Endothelial cell of umbilical vein (primary cell): ENCODE results near the gene TENT4B. TPM values are rescaled to one million over a fixed set of nuclear protein-coding genes. Genes with fewer than 3 reads are reported as not detected.

ENCODE experiments used
- BruUV-seq: library from RNA; stranded (reverse); fragments of 400-500 nt; replicated peaks from 2 replicates; lab custom pipeline; 2021; lab: Mats Ljungman, UMichigan
- CTCF ChIA-PET: fragments of 300-600, 350-600 bp; sonication (Branson Sonifier 250); formaldehyde crosslinking; loops from one replicate; lab custom pipeline; 2021; ENCODE audit warnings: antibody characterized with exemption, inconsistent platforms; lab: Charles Lee
- POLR2A ChIA-PET: fragments of 300-600, 350-600 bp; sonication (Branson Sonifier 250); formaldehyde crosslinking; loops from one replicate; lab custom pipeline; 2021; ENCODE audit warnings: antibody characterized with exemption, inconsistent platforms; lab: Charles Lee
- DNase-seq: peaks from one replicate; pipeline ENCODE4 v3.0.0-alpha.2; 2011; ENCODE audit warnings: low read depth, low spot score
- FAIRE-seq: peaks from 2 replicates; lab custom pipeline; 2011; peaks lifted over from hg19 to GRCh38; lab: Jason Lieb, UNC
- H2AFZ ChIP-seq: 2 replicates; pipeline ENCODE4 v1.6.0; 2012; ENCODE audit warnings: low read depth, low read length, control low read depth, inconsistent platforms
- H3K27ac ChIP-seq: 2 replicates; pipeline ENCODE4 v1.5.1; 2011; ENCODE audit warnings: low read depth, mild to moderate bottlenecking, control low read depth, low read length, moderate library complexity; ENCODE audit not compliant: insufficient read depth
- H3K27me3 ChIP-seq, 2 experiments: 2 replicates each; pipeline versions ENCODE4 v1.6.0 to v1.6.1; 2011; ENCODE audit warnings: low read length in 2 of 2, mixed read lengths in 1 of 2; ENCODE audit not compliant: control insufficient read depth in 2 of 2, insufficient read depth in 2 of 2
- H3K36me3 ChIP-seq, 2 experiments: 2 replicates in 1 of 2; 3 replicates in 1 of 2; pipeline ENCODE4 v1.5.1; 2011; ENCODE audit warnings: low read length in 2 of 2, mild to moderate bottlenecking in 1 of 2, moderate library complexity in 1 of 2; ENCODE audit not compliant: control insufficient read depth in 2 of 2, insufficient read depth in 2 of 2; ENCODE audit errors: extremely low read depth in 1 of 2
- H3K4me1 ChIP-seq: 3 replicates; pipeline ENCODE4 v1.5.1; 2011; ENCODE audit warnings: mild to moderate bottlenecking, low read length; ENCODE audit not compliant: control insufficient read depth, insufficient read depth; ENCODE audit errors: extremely low read depth
- H3K4me2 ChIP-seq: 2 replicates; pipeline ENCODE4 v1.6.1; 2011; ENCODE audit warnings: low read length, control low read depth, mixed read lengths; ENCODE audit not compliant: insufficient read depth
- H3K4me3 ChIP-seq, 3 experiments: fragments of 200-600 bp in 1 of 3; sonication (generic), shearing (Covaris generic) in 1 of 3; replicated peaks in 1 of 3; 2 replicates each; pipeline ENCODE4 v1.5.1; 2011 to 2016; ENCODE audit warnings: control low read depth in 3 of 3, low read length in 3 of 3, mild to moderate bottlenecking in 2 of 3, inconsistent platforms in 1 of 3, low read depth in 1 of 3, moderate library complexity in 1 of 3; ENCODE audit not compliant: insufficient read depth in 1 of 3
- H3K79me2 ChIP-seq: 2 replicates; pipeline ENCODE4 v1.6.0; 2012; ENCODE audit warnings: low read length, inconsistent platforms; ENCODE audit not compliant: control insufficient read depth, insufficient read depth
- H3K9ac ChIP-seq: replicated peaks from 2 replicates; pipeline ENCODE3; 2011; ENCODE audit warnings: low read length, control low read depth; ENCODE audit not compliant: insufficient read depth; ENCODE audit errors: extremely low read depth
- H3K9me1 ChIP-seq: replicated peaks from 3 replicates; pipeline ENCODE4 v1.6.0; 2011; ENCODE audit warnings: mild to moderate bottlenecking, low read length; ENCODE audit not compliant: control insufficient read depth, insufficient read depth; ENCODE audit errors: extremely low read depth
- H3K9me3 ChIP-seq: replicated peaks from 2 replicates; pipeline ENCODE4 v1.5.1; 2012; ENCODE audit warnings: low read length, inconsistent platforms; ENCODE audit not compliant: control insufficient read depth, insufficient read depth
- H4K20me1 ChIP-seq: replicated peaks from 2 replicates; pipeline ENCODE3; 2011; ENCODE audit warnings: mild to moderate bottlenecking, low read length; ENCODE audit not compliant: control insufficient read depth, insufficient read depth; ENCODE audit errors: extremely low read depth
- EZH2 ChIP-seq: IDR thresholded peaks from 2 replicates; pipeline ENCODE4 v1.6.1; 2012; ENCODE audit warnings: borderline replicate concordance, low read depth, mild to moderate bottlenecking, moderate library complexity, low read length, inconsistent platforms; ENCODE audit not compliant: severe bottlenecking
- FOS ChIP-seq: IDR thresholded peaks from 2 replicates; pipeline ENCODE4 v1.6.1; 2011; ENCODE audit warnings: mild to moderate bottlenecking, low read length, moderate library complexity, borderline replicate concordance; ENCODE audit not compliant: insufficient read depth
- GATA2 ChIP-seq: IDR thresholded peaks from 2 replicates; pipeline ENCODE4 v1.7.0; 2011; ENCODE audit warnings: low read depth, mild to moderate bottlenecking, moderate library complexity, mixed read lengths, low read length; ENCODE audit not compliant: insufficient read length, insufficient read depth
- JUN ChIP-seq: IDR thresholded peaks from 2 replicates; pipeline ENCODE4 v1.6.1; 2011; ENCODE audit warnings: borderline replicate concordance, low read depth; ENCODE audit not compliant: insufficient read length, insufficient read depth
- MYC ChIP-seq: IDR thresholded peaks from one replicate; pipeline ENCODE4 v1.6.1; 2011; ENCODE audit warnings: mild to moderate bottlenecking, low read depth, low read length
- POLR2A ChIP-seq: IDR thresholded peaks from 2 replicates; pipeline ENCODE4 v1.6.1; 2012; ENCODE audit warnings: low read depth, mild to moderate bottlenecking, control low read depth, low read length
- POLR2AphosphoS5 ChIP-seq: IDR thresholded peaks from 2 replicates; pipeline ENCODE4 v1.6.1; 2012; ENCODE audit warnings: low read depth, mild to moderate bottlenecking, control low read depth, low read length, moderate library complexity; ENCODE audit not compliant: insufficient read depth
- dilution Hi-C: fragments of 300-500 bp; cut with MboI; formaldehyde crosslinking; loops from one replicate; pipeline ENCODE4 v1.15.0; 2019; ENCODE audit warnings: low sequenced_read_pairs; ENCODE audit not compliant: extremely low pct_ligation_motif_present
- intact Hi-C: fragments of 100-400 bp; cut with micrococcal nuclease; formaldehyde crosslinking; loops from one replicate; pipeline ENCODE4 v1.10.0; 2022
- polyA plus RNA-seq, 4 experiments: library from polyadenylated mRNA; depleted of rRNA in 3 of 4; stranded (reverse) in 3 of 4; unstranded in 1 of 4; fragments of >200 nt; gene quantifications; 2 replicates each; pipeline versions ENCODE4 v1.2.1 to v1.2.3, GENCODE V29; 2011 to 2012; ENCODE audit warnings: missing spikeins in 1 of 4
- total RNA-seq: library from RNA; stranded (reverse); gene quantifications from 2 replicates; pipeline ENCODE4 v1.2.3, GENCODE V29; 2021
- TF ChIP-seq, protein P1 (sequence below): IDR thresholded peaks from 2 replicates; pipeline ENCODE4 v1.6.1; 2011; ENCODE audit not compliant: insufficient read depth, insufficient read length
- TF ChIP-seq, protein P2 (sequence below), 2 donors: IDR thresholded peaks; 1 replicate in 1 of 2; 2 replicates in 1 of 2; pipeline ENCODE4 v1.5.1; 2011; ENCODE audit warnings: low read length in 2 of 2, mild to moderate bottlenecking in 2 of 2, moderate library complexity in 2 of 2, control low read depth in 1 of 2, inconsistent platforms in 1 of 2, low read depth in 1 of 2; ENCODE audit not compliant: insufficient read depth in 1 of 2; ENCODE audit errors: extremely low read depth in 1 of 2

TENT4B gene
- total and polyA plus RNA-seq, 2 donors (not counting 3 experiments of a cell fraction or from before 2014, with no cell fraction given) = 4.2 to 13.1 TPM

DNA sequence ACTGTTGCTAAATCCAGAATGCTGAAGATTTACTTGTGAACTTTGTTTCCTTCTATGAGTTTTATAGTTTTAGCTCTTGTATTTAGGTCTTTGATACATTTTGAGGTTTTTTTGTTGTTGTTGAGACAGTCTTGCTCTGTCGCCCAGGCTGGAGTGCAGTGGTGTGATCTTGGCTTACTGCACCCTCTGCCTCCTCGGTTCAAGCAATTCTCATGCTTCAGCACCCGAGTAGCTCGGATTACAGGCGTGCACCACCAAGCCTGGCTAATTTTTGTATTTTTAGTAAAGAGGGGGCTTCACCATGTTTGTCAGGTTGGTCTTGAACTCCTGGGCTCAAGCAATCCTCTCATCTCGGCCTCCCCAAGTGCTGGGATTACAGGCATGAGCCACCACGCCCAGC, 14.4 kb downstream of the TENT4B start:
- Histone ChIP-seq H3K36me3 (no peaks in the 10 kb centered on the region), H3K4me1 (peaks cover 14% of the 10 kb centered on the region), H2AFZ (no peak overlapping the region), H3K27ac (peak overlapping the region; percentile 57), H3K9me3 (no peaks in the 10 kb centered on the region), H3K79me2 (peaks cover 67% of the 10 kb centered on the region), H3K9me1 (no peaks in the 10 kb centered on the region), H3K27me3 (no peaks in the 10 kb centered on the region), H3K4me3 (no peak overlapping the region), H3K4me2 (no peak overlapping the region), H4K20me1 (no peaks in the 10 kb centered on the region), H3K9ac (no peak overlapping the region)
- DNase-seq (no peak), FAIRE-seq (no peak)
- TF ChIP-seq MYC = no peak
- TF ChIP-seq EZH2 = no peak
- no peak for TF ChIP-seq FOS
- no peak for TF ChIP-seq JUN
- TF ChIP-seq, protein P1, sequence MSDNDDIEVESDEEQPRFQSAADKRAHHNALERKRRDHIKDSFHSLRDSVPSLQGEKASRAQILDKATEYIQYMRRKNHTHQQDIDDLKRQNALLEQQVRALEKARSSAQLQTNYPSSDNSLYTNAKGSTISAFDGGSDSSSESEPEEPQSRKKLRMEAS = no peak
- TF ChIP-seq GATA2 = no peak
- TF ChIP-seq, protein P2, sequence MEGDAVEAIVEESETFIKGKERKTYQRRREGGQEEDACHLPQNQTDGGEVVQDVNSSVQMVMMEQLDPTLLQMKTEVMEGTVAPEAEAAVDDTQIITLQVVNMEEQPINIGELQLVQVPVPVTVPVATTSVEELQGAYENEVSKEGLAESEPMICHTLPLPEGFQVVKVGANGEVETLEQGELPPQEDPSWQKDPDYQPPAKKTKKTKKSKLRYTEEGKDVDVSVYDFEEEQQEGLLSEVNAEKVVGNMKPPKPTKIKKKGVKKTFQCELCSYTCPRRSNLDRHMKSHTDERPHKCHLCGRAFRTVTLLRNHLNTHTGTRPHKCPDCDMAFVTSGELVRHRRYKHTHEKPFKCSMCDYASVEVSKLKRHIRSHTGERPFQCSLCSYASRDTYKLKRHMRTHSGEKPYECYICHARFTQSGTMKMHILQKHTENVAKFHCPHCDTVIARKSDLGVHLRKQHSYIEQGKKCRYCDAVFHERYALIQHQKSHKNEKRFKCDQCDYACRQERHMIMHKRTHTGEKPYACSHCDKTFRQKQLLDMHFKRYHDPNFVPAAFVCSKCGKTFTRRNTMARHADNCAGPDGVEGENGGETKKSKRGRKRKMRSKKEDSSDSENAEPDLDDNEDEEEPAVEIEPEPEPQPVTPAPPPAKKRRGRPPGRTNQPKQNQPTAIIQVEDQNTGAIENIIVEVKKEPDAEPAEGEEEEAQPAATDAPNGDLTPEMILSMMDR (IDR thresholded peaks at IDR 0.05; ENCODE audit: extremely low read depth in 1 of 2, insufficient read depth in 1 of 2, low read depth in 1 of 2, low read length in 2 of 2) = no peak
- TF ChIP-seq POLR2AphosphoS5 = no peak
- no peak for TF ChIP-seq POLR2A
- dilution Hi-C loops (no loop called here), intact Hi-C loops (loop anchor here (2.0 kb wide), 1 partner anchor 15 kb away; no protein-coding TSS in a partner anchor)
- CTCF ChIA-PET = interaction anchor here (0.9 to 4.1 kb wide), 6 partner anchors 11 to 142 kb away, joined by 3 to 32 read pairs (median 4); partner anchors contain the start of gene CNEP1R1
- POLR2A ChIA-PET = no interaction called here
- no TSS peak for BruUV-seq
